COLO668 (cell line): ENCODE measurements around the gene RAPGEF4.
"Not testable (repeated sequence)": the region's sequence is repeated elsewhere in the genome, so short reads cannot be mapped to it uniquely, and the experiment has no call there.

Experiments used
- DNase-seq: peaks from one replicate; lab custom pipeline; 2025; ENCODE audit not compliant: unreplicated experiment; lab: John Stamatoyannopoulos, UW

Gene RAPGEF4

GRCh38 chr2:173087793-173088496, 352.3 kb downstream of the RAPGEF4 start:
- DNase-seq: no peak

- DNase-seq: no peak
These were observed 354.7 kb downstream of the RAPGEF4 start for GRCh38 chr2:173090276-173090877.

- no peak for DNase-seq
These were observed 355.5 kb downstream of the RAPGEF4 start for GRCh38 chr2:173090973-173091660.

- no peak for DNase-seq
These were observed 356.3 kb downstream of the RAPGEF4 start for GRCh38 chr2:173091910-173092309.

- no peak for DNase-seq
These were observed 357.3 kb downstream of the RAPGEF4 start for GRCh38 chr2:173092844-173093402.

GRCh38 chr2:173093617-173094016, 358.0 kb downstream of the RAPGEF4 start:
- not testable (repeated sequence) for DNase-seq

- no peak for DNase-seq
These were observed 359.1 kb downstream of the RAPGEF4 start for GRCh38 chr2:173094731-173095130.

GRCh38 chr2:173095356-173095755, 359.7 kb downstream of the RAPGEF4 start:
- no peak for DNase-seq

- no peak for DNase-seq
These were observed 363.6 kb downstream of the RAPGEF4 start for GRCh38 chr2:173099271-173099670.

- DNase-seq: no peak
These were observed 364.2 kb downstream of the RAPGEF4 start for GRCh38 chr2:173099804-173100203.

- no peak for DNase-seq
These were observed 366.0 kb downstream of the RAPGEF4 start for GRCh38 chr2:173101687-173102086.
